ENCODE data around the gene CDK5. TPM values are rescaled to one million over a fixed set of nuclear protein-coding genes. Genes with fewer than 3 reads are reported as not detected.

CDK5 gene
- total and polyA plus RNA-seq, 2 donors from 2014 or later: 9.1 to 21.5 TPM

- Histone ChIP-seq H3K36me3 (ENCODE audit: control insufficient read depth in 2 of 3, insufficient read depth in 3 of 3, low read length in 3 of 3) (no peaks in the 10 kb centered on the region), H3K27ac (ENCODE audit: low read depth in 2 of 2, low read length in 2 of 2) (no peak overlapping the region), H3K9me3 (ENCODE audit: control insufficient read depth in 2 of 3, insufficient read depth in 1 of 3, low read length in 3 of 3) (no peaks in the 10 kb centered on the region), H3K4me3 (ENCODE audit: low read length in 3 of 3) (no peak overlapping the region), H3K4me1 (ENCODE audit: control insufficient read depth in 2 of 3, insufficient read depth in 2 of 3, low read depth in 1 of 3, low read length in 3 of 3) (no peaks in the 10 kb centered on the region), H3K9ac (ENCODE audit: low read length in 3 of 3) (no peak overlapping the region), H3K27me3 (ENCODE audit: control insufficient read depth, insufficient read depth, low read length) (no peaks in the 10 kb centered on the region)
- no peak for FAIRE-seq
- no peak for TF ChIP-seq CTCF (IDR thresholded peaks at IDR 0.05; ENCODE audit: borderline replicate concordance, extremely low read depth, insufficient read depth)
- intact Hi-C loops (cut with DNase I): no loop called here
- DNase-seq: no peak
Observed at GRCh38 chr7:151025924-151026671, 31.6 kb downstream of the CDK5 start.

- no peaks in the 10 kb centered on the region for H3K4me1 ChIP-seq (ENCODE audit: control insufficient read depth in 2 of 3, insufficient read depth in 2 of 3, low read depth in 1 of 3, low read length in 3 of 3)
- no peak within 1 kb of the TSS for H3K27ac ChIP-seq (ENCODE audit: low read depth in 2 of 2, low read length in 2 of 2)
- no peaks in the 10 kb centered on the region for H3K27me3 ChIP-seq (ENCODE audit: control insufficient read depth, insufficient read depth, low read length)
- no peaks in the 10 kb centered on the region for H3K9me3 ChIP-seq (ENCODE audit: control insufficient read depth in 2 of 3, insufficient read depth in 1 of 3, low read length in 3 of 3)
- DNase-seq (no peak), FAIRE-seq (no peak)
- intact Hi-C loops (cut with DNase I): no loop called here
- H3K36me3 ChIP-seq (ENCODE audit: control insufficient read depth in 2 of 3, insufficient read depth in 3 of 3, low read length in 3 of 3): no peaks in the 10 kb centered on the region
- no peak within 1 kb of the TSS for H3K4me3 ChIP-seq (ENCODE audit: low read length in 3 of 3)
- no peak for TF ChIP-seq CTCF (IDR thresholded peaks at IDR 0.05; ENCODE audit: borderline replicate concordance, extremely low read depth, insufficient read depth)
- H3K9ac ChIP-seq (ENCODE audit: low read length in 3 of 3): no peak within 1 kb of the TSS
Observed at GRCh38 chr7:151024435-151025056, 33.2 kb downstream of the CDK5 start, which contains the start of gene ATG9B. Gene ATG9B, minus strand, starts transcription at chr7:151024494. Its CDS starts 71 bp downstream, at chr7:151024423.

- TF ChIP-seq CTCF (IDR thresholded peaks at IDR 0.05; ENCODE audit: borderline replicate concordance, extremely low read depth, insufficient read depth): no peak
- H3K27me3 ChIP-seq (ENCODE audit: control insufficient read depth, insufficient read depth, low read length): no peaks in the 10 kb centered on the region
- H3K4me1 ChIP-seq (ENCODE audit: control insufficient read depth in 2 of 3, insufficient read depth in 2 of 3, low read depth in 1 of 3, low read length in 3 of 3): peaks cover 0 to 11% (median 0%) of the 10 kb centered on the region in 3 donors
- intact Hi-C loops (cut with DNase I): no loop called here
- H3K36me3 ChIP-seq (ENCODE audit: control insufficient read depth in 2 of 3, insufficient read depth in 3 of 3, low read length in 3 of 3): no peaks in the 10 kb centered on the region
- H3K9me3 ChIP-seq (ENCODE audit: control insufficient read depth in 2 of 3, insufficient read depth in 1 of 3, low read length in 3 of 3): no peaks in the 10 kb centered on the region
- H3K4me3 ChIP-seq (ENCODE audit: low read length in 3 of 3): no peak overlapping the region
- FAIRE-seq (no peak), DNase-seq (peak in 1 of 5 donors; percentile 45)
- no peak overlapping the region for H3K9ac ChIP-seq (ENCODE audit: low read length in 3 of 3)
- H3K27ac ChIP-seq (ENCODE audit: low read depth in 2 of 2, low read length in 2 of 2): no peak overlapping the region
Observed at GRCh38 chr7:151023232-151023631, 34.5 kb downstream of the CDK5 start.
